ENCODE data around the gene PFAS.

GRCh38 chr17:8234361-8235270 lies 14.5 kb upstream of the PFAS start:
- TF ChIP-seq POLR2A (IDR thresholded peaks at IDR 0.05): no peak
- no peak for TF ChIP-seq CTCF (IDR thresholded peaks at IDR 0.05)
- no peak for TF ChIP-seq POLR2AphosphoS5 (IDR thresholded peaks at IDR 0.05)

All from transverse colon (tissue), 4 donors.